A549 (cell line): ENCODE results near the gene ATP5IF1. TPM values are rescaled to one million over a fixed set of nuclear protein-coding genes. Genes with fewer than 3 reads are reported as not detected.

Experiments
- ATAC-seq, 2 experiments: fragments of 200-7000 bp in 1 of 2; fragments of >200 bp in 1 of 2; cut with Nextera tagmentation in 1 of 2; cut with Tn5 transposase in 1 of 2; 3 replicates each; pipeline versions ENCODE4 v1.8.0 to v1.9.1; 2018 to 2020; ENCODE audit warnings: mild to moderate bottlenecking in 1 of 2, moderate library complexity in 1 of 2
- CTCF ChIA-PET: fragments of 300-600 bp; sonication (Branson Sonifier 250); formaldehyde crosslinking; extraction: SDS; loops from one replicate; lab custom pipeline; 2021; ENCODE audit warnings: antibody characterized with exemption, inconsistent platforms; lab: Yijun Ruan, JAX
- POLR2A ChIA-PET: fragments of 350-600 bp; formaldehyde crosslinking; extraction: SDS; loops from one replicate; lab custom pipeline; 2021; ENCODE audit warnings: antibody characterized with exemption, inconsistent platforms; lab: Yijun Ruan, JAX
- DNase-seq, 2 experiments: peaks; one replicate each; pipeline versions ENCODE4 v3.0.0 to v3.0.0-alpha.2; 2011 to 2016; ENCODE audit warnings: low read depth in 1 of 2, low spot score in 1 of 2
- FAIRE-seq: peaks from 2 replicates; lab custom pipeline; 2011; peaks lifted over from hg19 to GRCh38; lab: Jason Lieb, UNC
- H3K27ac ChIP-seq, 2 experiments: fragments of >200 bp; sonication (Bioruptor Twin); formaldehyde crosslinking; 3 replicates each; pipeline ENCODE4 v1.5.1; 2016 to 2017
- H3K4me1 ChIP-seq: fragments of >200 bp; sonication (Bioruptor Twin); formaldehyde crosslinking; 3 replicates; pipeline ENCODE4 v1.6.1; 2016
- H3K4me2 ChIP-seq: fragments of >200 bp; sonication (Bioruptor Twin); formaldehyde crosslinking; 3 replicates; pipeline ENCODE4 v1.6.1; 2016
- H3K4me3 ChIP-seq: fragments of >200 bp; sonication (Bioruptor Twin); formaldehyde crosslinking; 3 replicates; pipeline ENCODE4 v1.5.1; 2016
- H3K9me3 ChIP-seq: fragments of >200 bp; sonication (Bioruptor Twin); formaldehyde crosslinking; 3 replicates; pipeline ENCODE4 v1.6.1; 2016
- BCL3 ChIP-seq: fragments of >200 bp; sonication (Bioruptor Twin); formaldehyde crosslinking; IDR thresholded peaks from 3 replicates; pipeline ENCODE4 v1.6.1; 2016
- CBX8 ChIP-seq: fragments of 200-600 bp; sonication (generic); IDR thresholded peaks from 2 replicates; pipeline ENCODE4 v1.6.1; 2016
- CEBPB ChIP-seq, 2 experiments: fragments of >200 bp in 1 of 2; sonication (Bioruptor Twin) in 1 of 2; formaldehyde crosslinking in 1 of 2; IDR thresholded peaks; 2 replicates each; pipeline ENCODE4 v1.6.1; 2012 to 2016
- CHD2 ChIP-seq: fragments of 150-350 bp; IDR thresholded peaks from 2 replicates; pipeline ENCODE4 v1.6.1; 2014; ENCODE audit warnings: low read length; ENCODE audit not compliant: partially characterized antibody
- CHD4 ChIP-seq: fragments of 200-600 bp; sonication (generic); IDR thresholded peaks from 2 replicates; pipeline ENCODE4 v1.6.1; 2016; ENCODE audit warnings: antibody characterized with exemption, mild to moderate bottlenecking, borderline replicate concordance
- CTCF ChIP-seq: fragments of >200 bp; sonication (Bioruptor Twin); formaldehyde crosslinking; IDR thresholded peaks from 3 replicates; pipeline ENCODE4 v1.5.1; 2016
- E2F6 ChIP-seq: IDR thresholded peaks from 2 replicates; pipeline ENCODE4 v1.6.1; 2012; ENCODE audit warnings: low read depth, borderline replicate concordance
- EHF ChIP-seq: fragments of 250-450 bp; sonication (Bioruptor Pico); IDR thresholded peaks from 2 replicates; pipeline ENCODE4 v1.5.0; 2020; ENCODE audit warnings: mild to moderate bottlenecking
- ESRRA ChIP-seq: fragments of 150-350 bp; IDR thresholded peaks from 2 replicates; pipeline ENCODE4 v1.6.1; 2014; ENCODE audit warnings: mild to moderate bottlenecking, low read length, borderline replicate concordance
- GATA3 ChIP-seq: IDR thresholded peaks from 2 replicates; pipeline ENCODE4 v1.6.1; 2012; ENCODE audit warnings: borderline replicate concordance
- HEYL ChIP-seq: fragments of 250-450 bp; sonication (Bioruptor Pico); IDR thresholded peaks from 2 replicates; pipeline ENCODE4 v1.8.0; 2021; ENCODE audit warnings: mild to moderate bottlenecking, moderate library complexity
- HMGXB4 ChIP-seq: fragments of 250-450 bp; sonication (Bioruptor Pico); IDR thresholded peaks from 2 replicates; pipeline ENCODE4 v1.5.0; 2021; ENCODE audit warnings: mild to moderate bottlenecking, moderate library complexity, borderline replicate concordance
- JUNB ChIP-seq: fragments of >200 bp; sonication (Bioruptor Twin); formaldehyde crosslinking; IDR thresholded peaks from 2 replicates; pipeline ENCODE4 v1.6.1; 2016
- KDM1A ChIP-seq: fragments of 200-600 bp; sonication (generic); IDR thresholded peaks from 2 replicates; pipeline ENCODE4 v1.6.1; 2016; ENCODE audit warnings: low read depth, mild to moderate bottlenecking
- MAFK ChIP-seq: fragments of 450-650 bp; IDR thresholded peaks from 2 replicates; pipeline ENCODE4 v1.6.1; 2014; ENCODE audit not compliant: partially characterized antibody
- MYC ChIP-seq: IDR thresholded peaks from 2 replicates; pipeline ENCODE4 v1.6.1; 2012; ENCODE audit warnings: mild to moderate bottlenecking, inconsistent platforms, low read length, improper control_type of control experiment, borderline replicate concordance
- NPAS2 ChIP-seq: fragments of 250-450 bp; sonication (Bioruptor Pico); IDR thresholded peaks from 2 replicates; pipeline ENCODE4 v1.8.0; 2022; ENCODE audit warnings: mild to moderate bottlenecking, moderate library complexity, borderline replicate concordance
- POLR2A ChIP-seq: IDR thresholded peaks from 2 replicates; pipeline ENCODE4 v1.6.1; 2012; ENCODE audit warnings: mild to moderate bottlenecking, low read length
- RARB ChIP-seq: fragments of 250-450 bp; sonication (Bioruptor Pico); IDR thresholded peaks from 2 replicates; pipeline ENCODE4 v1.8.0; 2021; ENCODE audit warnings: mild to moderate bottlenecking, moderate library complexity
- RCOR1 ChIP-seq: fragments of 150-350 bp; IDR thresholded peaks from 2 replicates; pipeline ENCODE4 v1.6.1; 2014; ENCODE audit warnings: antibody characterized with exemption, low read length, low read depth
- RFX5 ChIP-seq: fragments of 450-650 bp; IDR thresholded peaks from 2 replicates; pipeline ENCODE4 v1.7.1; 2014; ENCODE audit warnings: antibody characterized with exemption, mild to moderate bottlenecking, moderate library complexity
- SREBF2 ChIP-seq: fragments of 450-650 bp; IDR thresholded peaks from 2 replicates; pipeline ENCODE4 v1.6.1; 2014; ENCODE audit warnings: mild to moderate bottlenecking, moderate library complexity
- TP53 ChIP-seq: fragments of 250-450 bp; sonication (Bioruptor Pico); IDR thresholded peaks from 2 replicates; pipeline ENCODE4 v1.5.0; 2021; ENCODE audit warnings: mild to moderate bottlenecking, moderate library complexity
- WGBS: methylation state at CpG from one replicate; pipeline ENCODE4 v1.1.6; 2017; ENCODE audit errors: missing lambda C conversion rate; 5-methylcytosine and 5-hydroxymethylcytosine counted together
- polyA plus RNA-seq, 4 experiments: library from polyadenylated mRNA; depleted of rRNA in 3 of 4; stranded (reverse); fragments of >200 nt; fragmentation: RNase III in 1 of 4; extraction: RNeasy Plus Mini Kit Qiagen cat#74134 plus additional on column Dnase treatment in 1 of 4; gene quantifications; 2 replicates in 3 of 4; 3 replicates in 1 of 4; pipeline ENCODE4 v1.2.3, GENCODE V29; 2011 to 2017

The ATP5IF1 gene
- polyA plus RNA-seq, 2 of the 4 experiments (the other 2 are of a cell fraction) = 178 to 234 TPM

- no peak for TF ChIP-seq CBX8
These were observed 23.5 kb downstream of the ATP5IF1 start, which contains the start of gene SESN2 (continued) for GRCh38 chr1:28259252-28259933.

- ATAC-seq (peak; percentile 62 to 86), FAIRE-seq (no peak), DNase-seq (peak; percentile 22 to 75)
- POLR2A ChIA-PET = interaction anchor here (0.6 to 2.6 kb wide), 16 partner anchors 11 to 388 kb away, joined by 3 to 25 read pairs (median 3); partner anchors contain the start of genes ATP5IF1, MED18 and RNU11
- Histone ChIP-seq H3K9me3 (no peaks in the 10 kb centered on the region), H3K4me1 (peaks cover 51% of the 10 kb centered on the region), H3K4me2 (peak overlapping the region; percentile 82), H3K4me3 (peak overlapping the region; percentile 100), H3K27ac (peak overlapping the region; percentile 99)
- TF ChIP-seq BCL3 = no peak
- no peak for TF ChIP-seq SREBF2
- TF ChIP-seq GATA3 = no peak
- no peak for TF ChIP-seq NPAS2 (CRISPR knock-in tag)
- TF ChIP-seq TP53 (CRISPR knock-in tag) = no peak
- no peak for TF ChIP-seq CTCF
- 0 out of 2 replicates have a peak, but pooled peaks have one; percentile 2 for TF ChIP-seq POLR2A
- WGBS = 4% methylated on average over 15 of the region's 66 CpGs
- CTCF ChIA-PET = interaction anchor here (1.2 to 5.3 kb wide), 2 partner anchors 12 to 100 kb away, joined by 4 to 34 read pairs; no protein-coding TSS in a partner anchor
These were observed 24.2 kb downstream of the ATP5IF1 start for GRCh38 chr1:28259934-28260802.

- Histone ChIP-seq H3K4me1 (peaks cover 52% of the 10 kb centered on the region), H3K9me3 (no peaks in the 10 kb centered on the region), H3K27ac (peak overlapping the region; percentile 99), H3K4me3 (peak overlapping the region; percentile 100), H3K4me2 (peak overlapping the region; percentile 82)
- POLR2A ChIA-PET = interaction anchor here (0.7 to 1.8 kb wide), 4 partner anchors 25 to 104 kb away, joined by 3 to 9 read pairs (median 4); partner anchors contain the start of genes ATP5IF1 and MED18
- DNase-seq (no peak), ATAC-seq (no peak), FAIRE-seq (no peak)
- TF ChIP-seq HMGXB4 = no peak
- TF ChIP-seq HEYL = no peak
- no peak for TF ChIP-seq POLR2A
- TF ChIP-seq KDM1A = peak; percentile 55; the same call in 1 of the 2 replicates
- TF ChIP-seq SREBF2 = no peak
- no peak for TF ChIP-seq RFX5
- whole genome bisulfite sequencing = 76% methylated on average over 7 of the region's 7 CpGs
- CTCF ChIA-PET = interaction anchor here (5.3 kb wide), 1 partner anchor 12 kb away, joined by 34 read pairs; no protein-coding TSS in a partner anchor
These were observed 24.9 kb downstream of the ATP5IF1 start for GRCh38 chr1:28260803-28261174.

- H3K4me3 ChIP-seq = no peak overlapping the region
- ATAC-seq (no peak), DNase-seq (no peak), FAIRE-seq (no peak)
- H3K27ac ChIP-seq = no peak overlapping the region
- ChIA-PET CTCF (interaction anchor here (1.2 to 1.7 kb wide), 2 partner anchors 16 to 95 kb away, joined by 3 to 4 read pairs; no protein-coding TSS in a partner anchor), POLR2A (no interaction called here)
- peaks cover 54% of the 10 kb centered on the region for H3K4me1 ChIP-seq
- H3K9me3 ChIP-seq = no peaks in the 10 kb centered on the region
- peak overlapping the region; percentile 19; the same call in 1 of the 3 replicates for H3K4me2 ChIP-seq
- WGBS = 100% methylated on average over 1 of the region's 1 CpG
- TF ChIP-seq RCOR1 (no peak), ESRRA (no peak), NPAS2 (CRISPR knock-in tag) (no peak), MAFK (no peak), EHF (CRISPR knock-in tag) (no peak), RARB (CRISPR knock-in tag) (no peak), MYC (no peak), CHD4 (no peak), E2F6 (no peak), CHD2 (no peak), CEBPB (IDR thresholded peaks at IDR 0.05) (no peak), JUNB (no peak)
These were observed 29.0 kb downstream of the ATP5IF1 start for GRCh38 chr1:28264897-28265296.
